Endothelial cell of umbilical vein (primary cell): ENCODE results near the gene SNW1. TPM values are rescaled to one million over a fixed set of nuclear protein-coding genes. Genes with fewer than 3 reads are reported as not detected.
"Not testable (repeated sequence)": the region's sequence is repeated elsewhere in the genome, so short reads cannot be mapped to it uniquely, and the experiment has no call there.

Experiments used
- BruUV-seq: library from RNA; stranded (reverse); fragments of 400-500 nt; replicated peaks from 2 replicates; lab custom pipeline; 2021; lab: Mats Ljungman, UMichigan
- CTCF ChIA-PET: fragments of 300-600, 350-600 bp; sonication (Branson Sonifier 250); formaldehyde crosslinking; loops from one replicate; lab custom pipeline; 2021; ENCODE audit warnings: antibody characterized with exemption, inconsistent platforms; lab: Charles Lee
- POLR2A ChIA-PET: fragments of 300-600, 350-600 bp; sonication (Branson Sonifier 250); formaldehyde crosslinking; loops from one replicate; lab custom pipeline; 2021; ENCODE audit warnings: antibody characterized with exemption, inconsistent platforms; lab: Charles Lee
- DNase-seq: peaks from one replicate; pipeline ENCODE4 v3.0.0-alpha.2; 2011; ENCODE audit warnings: low read depth, low spot score
- FAIRE-seq: peaks from 2 replicates; lab custom pipeline; 2011; peaks lifted over from hg19 to GRCh38; lab: Jason Lieb, UNC
- H2AFZ ChIP-seq: 2 replicates; pipeline ENCODE4 v1.6.0; 2012; ENCODE audit warnings: low read depth, low read length, control low read depth, inconsistent platforms
- H3K27ac ChIP-seq: 2 replicates; pipeline ENCODE4 v1.5.1; 2011; ENCODE audit warnings: low read depth, mild to moderate bottlenecking, control low read depth, low read length, moderate library complexity; ENCODE audit not compliant: insufficient read depth
- H3K27me3 ChIP-seq, 2 experiments: 2 replicates each; pipeline versions ENCODE4 v1.6.0 to v1.6.1; 2011; ENCODE audit warnings: low read length in 2 of 2, mixed read lengths in 1 of 2; ENCODE audit not compliant: control insufficient read depth in 2 of 2, insufficient read depth in 2 of 2
- H3K36me3 ChIP-seq, 2 experiments: 2 replicates in 1 of 2; 3 replicates in 1 of 2; pipeline ENCODE4 v1.5.1; 2011; ENCODE audit warnings: low read length in 2 of 2, mild to moderate bottlenecking in 1 of 2, moderate library complexity in 1 of 2; ENCODE audit not compliant: control insufficient read depth in 2 of 2, insufficient read depth in 2 of 2; ENCODE audit errors: extremely low read depth in 1 of 2
- H3K4me1 ChIP-seq: 3 replicates; pipeline ENCODE4 v1.5.1; 2011; ENCODE audit warnings: mild to moderate bottlenecking, low read length; ENCODE audit not compliant: control insufficient read depth, insufficient read depth; ENCODE audit errors: extremely low read depth
- H3K4me2 ChIP-seq: 2 replicates; pipeline ENCODE4 v1.6.1; 2011; ENCODE audit warnings: low read length, control low read depth, mixed read lengths; ENCODE audit not compliant: insufficient read depth
- H3K4me3 ChIP-seq, 3 experiments: fragments of 200-600 bp in 1 of 3; sonication (generic), shearing (Covaris generic) in 1 of 3; replicated peaks in 1 of 3; 2 replicates each; pipeline ENCODE4 v1.5.1; 2011 to 2016; ENCODE audit warnings: control low read depth in 3 of 3, low read length in 3 of 3, mild to moderate bottlenecking in 2 of 3, inconsistent platforms in 1 of 3, low read depth in 1 of 3, moderate library complexity in 1 of 3; ENCODE audit not compliant: insufficient read depth in 1 of 3
- H3K79me2 ChIP-seq: 2 replicates; pipeline ENCODE4 v1.6.0; 2012; ENCODE audit warnings: low read length, inconsistent platforms; ENCODE audit not compliant: control insufficient read depth, insufficient read depth
- H3K9ac ChIP-seq: replicated peaks from 2 replicates; pipeline ENCODE3; 2011; ENCODE audit warnings: low read length, control low read depth; ENCODE audit not compliant: insufficient read depth; ENCODE audit errors: extremely low read depth
- H3K9me1 ChIP-seq: replicated peaks from 3 replicates; pipeline ENCODE4 v1.6.0; 2011; ENCODE audit warnings: mild to moderate bottlenecking, low read length; ENCODE audit not compliant: control insufficient read depth, insufficient read depth; ENCODE audit errors: extremely low read depth
- H3K9me3 ChIP-seq: replicated peaks from 2 replicates; pipeline ENCODE4 v1.5.1; 2012; ENCODE audit warnings: low read length, inconsistent platforms; ENCODE audit not compliant: control insufficient read depth, insufficient read depth
- H4K20me1 ChIP-seq: replicated peaks from 2 replicates; pipeline ENCODE3; 2011; ENCODE audit warnings: mild to moderate bottlenecking, low read length; ENCODE audit not compliant: control insufficient read depth, insufficient read depth; ENCODE audit errors: extremely low read depth
- EZH2 ChIP-seq: IDR thresholded peaks from 2 replicates; pipeline ENCODE4 v1.6.1; 2012; ENCODE audit warnings: borderline replicate concordance, low read depth, mild to moderate bottlenecking, moderate library complexity, low read length, inconsistent platforms; ENCODE audit not compliant: severe bottlenecking
- MYC ChIP-seq: IDR thresholded peaks from one replicate; pipeline ENCODE4 v1.6.1; 2011; ENCODE audit warnings: mild to moderate bottlenecking, low read depth, low read length
- POLR2A ChIP-seq: IDR thresholded peaks from 2 replicates; pipeline ENCODE4 v1.6.1; 2012; ENCODE audit warnings: low read depth, mild to moderate bottlenecking, control low read depth, low read length
- POLR2AphosphoS5 ChIP-seq: IDR thresholded peaks from 2 replicates; pipeline ENCODE4 v1.6.1; 2012; ENCODE audit warnings: low read depth, mild to moderate bottlenecking, control low read depth, low read length, moderate library complexity; ENCODE audit not compliant: insufficient read depth
- dilution Hi-C: fragments of 300-500 bp; cut with MboI; formaldehyde crosslinking; loops from one replicate; pipeline ENCODE4 v1.15.0; 2019; ENCODE audit warnings: low sequenced_read_pairs; ENCODE audit not compliant: extremely low pct_ligation_motif_present
- intact Hi-C: fragments of 100-400 bp; cut with micrococcal nuclease; formaldehyde crosslinking; loops from one replicate; pipeline ENCODE4 v1.10.0; 2022
- polyA plus RNA-seq, 4 experiments: library from polyadenylated mRNA; depleted of rRNA in 3 of 4; stranded (reverse) in 3 of 4; unstranded in 1 of 4; fragments of >200 nt; gene quantifications; 2 replicates each; pipeline versions ENCODE4 v1.2.1 to v1.2.3, GENCODE V29; 2011 to 2012; ENCODE audit warnings: missing spikeins in 1 of 4
- total RNA-seq: library from RNA; stranded (reverse); gene quantifications from 2 replicates; pipeline ENCODE4 v1.2.3, GENCODE V29; 2021
- TF ChIP-seq, protein P1 (sequence below): IDR thresholded peaks from 2 replicates; pipeline ENCODE4 v1.6.1; 2011; ENCODE audit not compliant: insufficient read depth, insufficient read length

The SNW1 gene
- total and polyA plus RNA-seq, 2 donors (not counting 3 experiments of a cell fraction or from before 2014, with no cell fraction given), result 14.3 to 104 TPM

DNA sequence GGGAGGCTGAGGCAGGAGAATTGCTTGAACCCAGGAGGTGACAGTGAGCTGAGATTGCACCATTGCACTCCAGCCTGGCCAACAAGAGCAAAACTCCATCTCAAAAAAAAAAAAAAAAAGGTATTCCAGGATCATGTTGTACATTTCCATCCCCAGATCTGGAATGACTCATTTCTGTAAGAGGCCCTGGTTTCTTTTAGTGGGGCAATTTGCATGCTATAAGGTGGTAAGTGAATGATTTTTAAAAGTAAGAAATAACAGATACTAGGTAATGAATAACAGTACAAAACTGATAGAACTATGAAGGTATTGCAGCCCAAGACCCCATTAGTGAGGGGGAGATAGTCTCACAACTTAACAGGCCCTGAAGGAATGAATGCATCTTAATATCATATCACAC lies 21.2 kb upstream of the SNW1 start:
- Histone ChIP-seq H3K9ac (no peak overlapping the region), H3K9me3 (no peaks in the 10 kb centered on the region), H3K4me3 (no peak overlapping the region), H3K27ac (no peak overlapping the region), H4K20me1 (no peaks in the 10 kb centered on the region), H3K36me3 (no peaks in the 10 kb centered on the region), H3K4me1 (no peaks in the 10 kb centered on the region), H3K9me1 (no peaks in the 10 kb centered on the region), H3K27me3 (no peaks in the 10 kb centered on the region), H3K79me2 (no peaks in the 10 kb centered on the region), H3K4me2 (no peak overlapping the region), H2AFZ (no peak overlapping the region)
- ChIA-PET CTCF (interaction anchor here (0.6 kb wide), 1 partner anchor 21 kb away, joined by 3 read pairs; no protein-coding TSS in a partner anchor), POLR2A (no interaction called here)
- no TSS peak for BruUV-seq
- DNase-seq (no peak), FAIRE-seq (no peak)
- TF ChIP-seq, protein P1, sequence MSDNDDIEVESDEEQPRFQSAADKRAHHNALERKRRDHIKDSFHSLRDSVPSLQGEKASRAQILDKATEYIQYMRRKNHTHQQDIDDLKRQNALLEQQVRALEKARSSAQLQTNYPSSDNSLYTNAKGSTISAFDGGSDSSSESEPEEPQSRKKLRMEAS, result no peak
- TF ChIP-seq POLR2AphosphoS5, result no peak
- no peak for TF ChIP-seq POLR2A
- no peak for TF ChIP-seq MYC
- TF ChIP-seq EZH2, result no peak
- dilution Hi-C loops (no loop called here), intact Hi-C loops (no loop called here)

DNA sequence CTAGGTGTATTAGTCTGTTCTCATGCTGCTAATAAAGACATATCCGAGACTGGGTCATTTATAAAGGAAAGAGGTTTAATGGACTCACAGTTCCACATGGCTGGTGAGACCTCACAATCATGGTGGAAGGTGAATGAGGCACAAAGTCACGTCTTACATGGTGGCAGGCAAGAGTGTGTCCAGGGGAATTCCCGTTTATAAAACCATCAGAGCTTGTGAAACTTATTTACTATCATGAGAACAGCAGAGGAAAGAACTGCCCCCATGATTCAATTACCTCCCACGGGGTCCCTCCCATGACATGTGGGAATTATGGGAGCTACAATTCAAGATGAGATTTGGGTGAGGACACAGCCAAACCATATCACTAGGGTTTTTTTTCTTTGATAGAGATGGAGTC lies 13.0 kb upstream of the SNW1 start:
- H3K4me3 ChIP-seq, FAIRE-seq, H3K9me1 ChIP-seq, H3K36me3 ChIP-seq, H3K4me1 ChIP-seq, H3K79me2 ChIP-seq, H4K20me1 ChIP-seq, H2AFZ ChIP-seq, intact Hi-C loops, POLR2A ChIA-PET, H3K27me3 ChIP-seq, BruUV-seq, H3K9ac ChIP-seq, H3K4me2 ChIP-seq, dilution Hi-C loops, DNase-seq, H3K9me3 ChIP-seq, H3K27ac ChIP-seq: not testable (repeated sequence)
- CTCF ChIA-PET, result interaction anchor here (1.4 kb wide), 1 partner anchor 11 kb away, joined by 3 read pairs; no protein-coding TSS in a partner anchor

DNA sequence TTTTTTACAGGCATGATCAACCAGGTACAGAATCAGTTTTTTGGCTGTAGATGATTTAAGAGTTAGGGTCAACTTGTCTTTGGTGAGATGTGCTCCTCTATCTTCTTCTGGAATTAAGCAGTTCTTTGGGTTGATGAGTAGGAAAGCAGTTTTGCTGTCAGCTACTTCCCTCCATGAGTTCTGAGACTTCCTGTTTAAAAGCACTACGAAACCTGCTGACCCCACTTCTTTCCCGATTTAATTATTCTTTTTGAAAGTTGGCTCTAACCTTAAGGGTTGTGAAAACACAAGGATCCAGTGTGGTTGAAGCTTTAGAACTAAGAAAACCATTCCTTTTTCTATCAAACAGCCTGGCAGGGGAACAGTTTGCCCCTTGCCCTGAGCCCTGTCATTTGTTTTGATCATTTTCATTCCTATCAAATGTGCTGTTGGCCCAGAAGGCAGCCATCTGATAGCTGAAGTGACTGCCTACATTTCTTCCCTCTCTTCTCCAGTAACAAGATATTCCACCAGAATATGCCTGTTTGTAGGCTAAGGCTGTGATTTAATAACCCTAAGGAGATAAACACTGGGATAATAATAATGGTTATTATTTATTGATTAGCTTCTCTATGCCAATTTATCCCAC lies 7.6 kb upstream of the SNW1 start:
- DNase-seq, result peak; percentile 19
- H4K20me1 ChIP-seq, BruUV-seq, H2AFZ ChIP-seq, H3K9me1 ChIP-seq, H3K4me2 ChIP-seq, POLR2A ChIA-PET, H3K79me2 ChIP-seq, H3K4me1 ChIP-seq, H3K27me3 ChIP-seq, H3K4me3 ChIP-seq, H3K27ac ChIP-seq, CTCF ChIA-PET, H3K9me3 ChIP-seq, dilution Hi-C loops, intact Hi-C loops, H3K9ac ChIP-seq, H3K36me3 ChIP-seq: not testable (repeated sequence)
- FAIRE-seq, result peak; percentile 92
